Right lobe of liver (tissue), 4 donors: Measurements from ENCODE around the gene AIF1.

Experiments
- POLR2A ChIP-seq: fragments of 450-650 bp; IDR thresholded peaks from one replicate; pipeline ENCODE4 v1.6.1; 2017; ENCODE audit warnings: antibody characterized with exemption, mild to moderate bottlenecking
- TF ChIP-seq, protein P1 (sequence below), 4 donors: fragments of 200-600 bp in 3 of 4; fragments of 450-650 bp in 1 of 4; IDR thresholded peaks; one replicate each; pipeline versions ENCODE4 v1.5.1 to v1.8.0; 2016 to 2022; ENCODE audit warnings: antibody characterized with exemption in 4 of 4, mild to moderate bottlenecking in 2 of 4
- donor health status: DM: no; HTN: no; CAD: no.
- donor health status: DM: no; HTN: no; CAD: no.
- donor health status: DM: no; HTN: yes; CAD: no.

- TF ChIP-seq, protein P1, sequence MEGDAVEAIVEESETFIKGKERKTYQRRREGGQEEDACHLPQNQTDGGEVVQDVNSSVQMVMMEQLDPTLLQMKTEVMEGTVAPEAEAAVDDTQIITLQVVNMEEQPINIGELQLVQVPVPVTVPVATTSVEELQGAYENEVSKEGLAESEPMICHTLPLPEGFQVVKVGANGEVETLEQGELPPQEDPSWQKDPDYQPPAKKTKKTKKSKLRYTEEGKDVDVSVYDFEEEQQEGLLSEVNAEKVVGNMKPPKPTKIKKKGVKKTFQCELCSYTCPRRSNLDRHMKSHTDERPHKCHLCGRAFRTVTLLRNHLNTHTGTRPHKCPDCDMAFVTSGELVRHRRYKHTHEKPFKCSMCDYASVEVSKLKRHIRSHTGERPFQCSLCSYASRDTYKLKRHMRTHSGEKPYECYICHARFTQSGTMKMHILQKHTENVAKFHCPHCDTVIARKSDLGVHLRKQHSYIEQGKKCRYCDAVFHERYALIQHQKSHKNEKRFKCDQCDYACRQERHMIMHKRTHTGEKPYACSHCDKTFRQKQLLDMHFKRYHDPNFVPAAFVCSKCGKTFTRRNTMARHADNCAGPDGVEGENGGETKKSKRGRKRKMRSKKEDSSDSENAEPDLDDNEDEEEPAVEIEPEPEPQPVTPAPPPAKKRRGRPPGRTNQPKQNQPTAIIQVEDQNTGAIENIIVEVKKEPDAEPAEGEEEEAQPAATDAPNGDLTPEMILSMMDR (IDR thresholded peaks at IDR 0.05) = no peak
- TF ChIP-seq POLR2A = no peak
Observed at GRCh38 chr6:31615748-31616147, 714 bp downstream of the AIF1 start.
